Kidney (tissue), 14 donors: ENCODE data around the gene CUEDC1. TPM values are rescaled to one million over a fixed set of nuclear protein-coding genes. Genes with fewer than 3 reads are reported as not detected.
A peak's percentile ranks its signal among the peaks of the same experiment; 100 is the strongest.

Experiments
- DNase-seq, 5 donors: peaks; one replicate each; pipeline ENCODE4 v3.0.0-alpha.2; 2013 to 2020
- FAIRE-seq: peaks from 2 replicates; lab custom pipeline; 2012; peaks lifted over from hg19 to GRCh38; lab: Jason Lieb, UNC
- H3K27ac ChIP-seq, 2 donors: one replicate each; pipeline ENCODE4 v1.7.0; 2013; ENCODE audit warnings: low read depth in 2 of 2, low read length in 2 of 2, inconsistent platforms in 1 of 2
- H3K27me3 ChIP-seq: one replicate; pipeline ENCODE4 v1.7.1; 2013; ENCODE audit warnings: low read length, inconsistent platforms; ENCODE audit not compliant: control insufficient read depth, insufficient read depth
- H3K36me3 ChIP-seq, 3 donors: one replicate each; pipeline versions ENCODE4 v1.7.0 to v1.7.1; 2013; ENCODE audit warnings: low read length in 3 of 3, control low read depth in 1 of 3, inconsistent platforms in 1 of 3; ENCODE audit not compliant: insufficient read depth in 3 of 3, control insufficient read depth in 2 of 3
- H3K4me1 ChIP-seq, 3 donors: one replicate each; pipeline versions ENCODE4 v1.7.0 to v1.7.1; 2013; ENCODE audit warnings: low read length in 3 of 3, inconsistent platforms in 1 of 3, low read depth in 1 of 3; ENCODE audit not compliant: control insufficient read depth in 2 of 3, insufficient read depth in 2 of 3
- H3K4me3 ChIP-seq, 3 donors: one replicate each; pipeline versions ENCODE4 v1.7.0 to v1.8.1; 2013; ENCODE audit warnings: low read length in 3 of 3, control low read depth in 1 of 3, inconsistent platforms in 1 of 3
- H3K9ac ChIP-seq, 3 donors: one replicate each; pipeline versions ENCODE4 v1.7.0 to v1.7.1; 2013; ENCODE audit warnings: low read length in 3 of 3, control low read depth in 1 of 3, inconsistent platforms in 1 of 3
- H3K9me3 ChIP-seq, 3 donors: one replicate each; pipeline versions ENCODE4 v1.7.0 to v1.7.1; 2013; ENCODE audit warnings: low read length in 3 of 3, control low read depth in 1 of 3, inconsistent platforms in 1 of 3; ENCODE audit not compliant: control insufficient read depth in 2 of 3, insufficient read depth in 1 of 3
- CTCF ChIP-seq: IDR thresholded peaks from 3 replicates; pipeline ENCODE4 v1.5.1; 2012; ENCODE audit warnings: mild to moderate bottlenecking, moderate library complexity, borderline replicate concordance; ENCODE audit not compliant: insufficient read depth; ENCODE audit errors: extremely low read depth
- intact Hi-C: fragments of 100-400 bp; cut with DNase I; formaldehyde crosslinking; loops from one replicate; pipeline ENCODE4 v1.11.1; 2022
- polyA plus RNA-seq: library from polyadenylated mRNA; stranded (reverse); fragments of 350-450 nt; fragmentation: Illumina TruSeq; extraction: RNeasy Lipid Tissue Mini Kit (QIAGEN cat#74804); gene quantifications from one replicate; pipeline ENCODE4 v1.2.3, GENCODE V29; 2014; ENCODE audit warnings: low read depth, low replicate concordance; ENCODE audit not compliant: insufficient read depth
- total RNA-seq: library from RNA; stranded (reverse); fragmentation: NEBNext Ultra II Directional; extraction: Animal tissue kit (Norgen Biotek cat#: 25700); gene quantifications from one replicate; pipeline ENCODE4 v1.2.1, GENCODE V29; 2021
- donor health status: control.
- donor health status: control.
- donor health status: control.
- donor health status: control.
- donor health status: control.
- donor health status: DM: yes; HTN: yes; CAD: no.
- donor health status: Normal renal cell carcinoma (clear cell type).

Gene CUEDC1
- total and polyA plus RNA-seq, 2 donors from 2014 or later, result 33.0 to 52.3 TPM

DNA sequence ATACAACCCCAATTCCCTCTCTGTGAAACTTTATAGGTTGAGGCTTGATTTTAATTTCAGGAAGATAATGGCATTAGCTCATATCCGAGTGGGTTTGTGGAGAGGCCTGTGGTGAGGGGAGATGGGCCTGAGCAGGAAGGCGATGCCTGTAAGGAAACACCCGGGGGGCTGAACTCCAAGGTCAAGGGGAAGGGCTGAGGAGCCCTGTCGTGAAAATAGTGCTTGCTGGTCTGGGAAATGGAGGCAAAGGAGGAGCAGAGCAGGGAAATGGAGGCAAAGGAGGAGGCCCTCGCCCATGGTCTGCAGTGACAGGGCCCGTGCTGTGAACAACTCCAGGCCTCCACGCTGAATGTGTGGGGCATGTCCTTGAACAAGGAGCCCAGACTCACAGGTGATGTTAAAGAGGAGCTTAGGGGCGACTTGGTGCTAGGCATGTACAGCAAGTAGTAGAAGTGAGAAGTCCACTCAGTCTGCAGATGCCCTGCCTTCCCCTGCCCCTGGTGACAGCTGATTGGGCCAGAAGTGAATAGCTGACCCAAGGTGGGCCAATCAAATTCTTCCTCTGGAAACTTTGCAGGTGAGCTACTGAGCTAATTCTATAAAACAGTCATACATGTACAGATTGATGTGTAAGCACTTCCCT, 143.5 kb downstream of the CUEDC1 start:
- DNase-seq, result peak in 1 of 5 donors; percentile 10
- Histone ChIP-seq H3K27me3 (no peaks in the 10 kb centered on the region), H3K27ac (peak overlapping the region; percentile 29 to 52), H3K9me3 (no peaks in the 10 kb centered on the region), H3K4me1 (peaks cover 0 to 19% (median 12%) of the 10 kb centered on the region in 3 donors), H3K9ac (peak overlapping the region in 1 of 3 donors; percentile 21), H3K36me3 (no peaks in the 10 kb centered on the region), H3K4me3 (peak overlapping the region in 1 of 3 donors; percentile 11)
- no peak for TF ChIP-seq CTCF
- intact Hi-C loops, result no loop called here
- FAIRE-seq, result no peak

Other genes with a start within 250 kb of the CUEDC1 start
- gene CCDC182, start 210.1 kb downstream of the CUEDC1 start, total RNA-seq, result not detected
- gene CCDC182, start 210.1 kb downstream of the CUEDC1 start, polyA plus RNA-seq, result not detected
- 40.2 TPM for gene MRPS23, start 105.4 kb downstream of the CUEDC1 start, total RNA-seq
- 75.3 TPM for gene MRPS23, start 105.4 kb downstream of the CUEDC1 start, polyA plus RNA-seq
- gene VEZF1, start 32.8 kb upstream of the CUEDC1 start, total RNA-seq, result 92.5 TPM
- 26.0 TPM for gene VEZF1, start 32.8 kb upstream of the CUEDC1 start, polyA plus RNA-seq
- 177 TPM for gene SRSF1, start 51.8 kb upstream of the CUEDC1 start, total RNA-seq
- gene SRSF1, start 51.8 kb upstream of the CUEDC1 start, polyA plus RNA-seq, result 69.8 TPM
- 43.2 TPM for gene DYNLL2, start 128.0 kb upstream of the CUEDC1 start, total RNA-seq
- gene DYNLL2, start 128.0 kb upstream of the CUEDC1 start, polyA plus RNA-seq, result 59.7 TPM
- 0.06 TPM for gene OR4D1, start 193.0 kb upstream of the CUEDC1 start, total RNA-seq
- not detected for gene OR4D1, start 193.0 kb upstream of the CUEDC1 start, polyA plus RNA-seq
- not detected for gene OR4D2, start 211.6 kb upstream of the CUEDC1 start, total RNA-seq
- not detected for gene OR4D2, start 211.6 kb upstream of the CUEDC1 start, polyA plus RNA-seq
- 0.19 TPM for gene EPX, start 237.3 kb upstream of the CUEDC1 start, total RNA-seq
- gene EPX, start 237.3 kb upstream of the CUEDC1 start, polyA plus RNA-seq, result not detected